NOMO-1 (cell line): Measurements from ENCODE around the gene ORAI2.
"Not testable (repeated sequence)": the region's sequence is repeated elsewhere in the genome, so short reads cannot be mapped to it uniquely, and the experiment has no call there.

Source experiments
- DNase-seq, 2 experiments: peaks; one replicate each; lab custom pipeline; 2025; ENCODE audit not compliant: unreplicated experiment in 2 of 2; lab: John Stamatoyannopoulos, UW

Gene ORAI2

GRCh38 chr7:102467581-102468477 lies 34.5 kb downstream of the ORAI2 start:
- DNase-seq, result no peak

GRCh38 chr7:102468478-102469350 lies 35.3 kb downstream of the ORAI2 start:
- no peak for DNase-seq

- DNase-seq, result no peak
These were observed 36.1 kb downstream of the ORAI2 start for GRCh38 chr7:102469351-102469971.

GRCh38 chr7:102469972-102470825 lies 36.8 kb downstream of the ORAI2 start:
- DNase-seq, result no peak

GRCh38 chr7:102471791-102472125 lies 38.4 kb downstream of the ORAI2 start:
- DNase-seq, result no peak

- DNase-seq, result no peak
These were observed 39.0 kb downstream of the ORAI2 start for GRCh38 chr7:102472126-102473041.

GRCh38 chr7:102473271-102473991 lies 40.1 kb downstream of the ORAI2 start:
- no peak for DNase-seq

- DNase-seq, result not testable (repeated sequence)
These were observed 40.7 kb downstream of the ORAI2 start for GRCh38 chr7:102474116-102474515.

GRCh38 chr7:102474736-102475435 lies 41.5 kb downstream of the ORAI2 start:
- not testable (repeated sequence) for DNase-seq

GRCh38 chr7:102478314-102479208 lies 45.2 kb downstream of the ORAI2 start, which contains the start of gene POLR2J:
TSS of gene POLR2J (minus strand) at chr7:102478922. CDS start at chr7:102478860, 62 bp downstream.
- not testable (repeated sequence) for DNase-seq

GRCh38 chr7:102479209-102479584 lies 45.8 kb downstream of the ORAI2 start:
- not testable (repeated sequence) for DNase-seq

- DNase-seq, result not testable (repeated sequence)
These were observed 46.7 kb downstream of the ORAI2 start for GRCh38 chr7:102479982-102480637.

GRCh38 chr7:102481962-102482361 lies 48.6 kb downstream of the ORAI2 start:
- not testable (repeated sequence) for DNase-seq

GRCh38 chr7:102484317-102484716 lies 50.9 kb downstream of the ORAI2 start:
- not testable (repeated sequence) for DNase-seq

GRCh38 chr7:102490529-102491075 lies 57.2 kb downstream of the ORAI2 start:
- DNase-seq, result not testable (repeated sequence)
